HepG2 (cell line): ENCODE data around the gene USP5. TPM values are rescaled to one million over a fixed set of nuclear protein-coding genes. Genes with fewer than 3 reads are reported as not detected.

Experiments
- BRD4 ChIP-seq: sonication (generic); formaldehyde crosslinking; IDR thresholded peaks from 2 replicates; pipeline ENCODE4 v1.4.0; 2020; ENCODE audit warnings: missing genetic modification reagents
- GRHL1 ChIP-seq: sonication (generic); formaldehyde crosslinking; conservative IDR thresholded peaks from 2 replicates; pipeline ENCODE4 v1.8.0; 2022; ENCODE audit warnings: missing genetic modification reagents
- HINFP ChIP-seq: sonication (generic); formaldehyde crosslinking; IDR thresholded peaks from 2 replicates; pipeline ENCODE4 v1.4.0; 2020; ENCODE audit warnings: low read depth, mild to moderate bottlenecking, missing genetic modification reagents
- HNF4A ChIP-seq: sonication (generic); formaldehyde crosslinking; IDR thresholded peaks from 2 replicates; pipeline ENCODE4 v1.4.0; 2020; ENCODE audit warnings: missing genetic modification reagents
- ZFP37 ChIP-seq: sonication (generic); formaldehyde crosslinking; IDR thresholded peaks from 2 replicates; pipeline ENCODE4 v1.4.0; 2020; ENCODE audit warnings: missing genetic modification reagents, borderline replicate concordance
- ZNF264 ChIP-seq: sonication (generic); formaldehyde crosslinking; IDR thresholded peaks from 2 replicates; pipeline ENCODE4 v1.4.0; 2020; ENCODE audit warnings: missing genetic modification reagents
- polyA plus RNA-seq, 8 experiments: library from polyadenylated mRNA; depleted of rRNA in 3 of 8; stranded (reverse) in 7 of 8; unstranded in 1 of 8; fragments of >200 nt; fragmentation: Illumina TruSeq in 4 of 8; extraction: Trizol in 4 of 8; gene quantifications; 2 replicates each; pipeline versions ENCODE4 v1.2.1 to v1.2.3, GENCODE V29; 2011 to 2016; ENCODE audit warnings: low read depth in 4 of 8, missing spikeins in 1 of 8, mixed read lengths in 1 of 8; ENCODE audit not compliant: insufficient read depth in 1 of 8
- total RNA-seq, 5 experiments: library from RNA; depleted of rRNA; stranded (reverse); fragments of >200 nt; fragmentation: Illumina TruSeq; extraction: Trizol; gene quantifications; 2 replicates each; pipeline ENCODE4 v1.2.3, GENCODE V29; 2016; ENCODE audit warnings: low read depth in 1 of 5
- TF ChIP-seq, protein P1 (sequence below): sonication (generic); formaldehyde crosslinking; IDR thresholded peaks from 2 replicates; pipeline ENCODE4 v1.4.0; 2020; ENCODE audit warnings: mild to moderate bottlenecking, low read depth, missing genetic modification reagents

Gene USP5
- total and polyA plus RNA-seq, 2 of the 13 experiments (the other 11 are each of a cell fraction or from before 2014, with no cell fraction given) = 39.6 to 56.0 TPM

- TF ChIP-seq HINFP (CRISPR knock-in tag) = peak; percentile 8; the same call in 1 of the 2 replicates
- TF ChIP-seq HNF4A = peak; percentile 24; the same call in 1 of the 2 replicates
- TF ChIP-seq ZFP37 (CRISPR knock-in tag) = 0 out of 2 replicates have a peak, but pooled peaks have one; percentile 54
- TF ChIP-seq BRD4 = 0 out of 2 replicates have a peak, but pooled peaks have one; percentile 8
- no peak for TF ChIP-seq GRHL1
- TF ChIP-seq, protein P1, sequence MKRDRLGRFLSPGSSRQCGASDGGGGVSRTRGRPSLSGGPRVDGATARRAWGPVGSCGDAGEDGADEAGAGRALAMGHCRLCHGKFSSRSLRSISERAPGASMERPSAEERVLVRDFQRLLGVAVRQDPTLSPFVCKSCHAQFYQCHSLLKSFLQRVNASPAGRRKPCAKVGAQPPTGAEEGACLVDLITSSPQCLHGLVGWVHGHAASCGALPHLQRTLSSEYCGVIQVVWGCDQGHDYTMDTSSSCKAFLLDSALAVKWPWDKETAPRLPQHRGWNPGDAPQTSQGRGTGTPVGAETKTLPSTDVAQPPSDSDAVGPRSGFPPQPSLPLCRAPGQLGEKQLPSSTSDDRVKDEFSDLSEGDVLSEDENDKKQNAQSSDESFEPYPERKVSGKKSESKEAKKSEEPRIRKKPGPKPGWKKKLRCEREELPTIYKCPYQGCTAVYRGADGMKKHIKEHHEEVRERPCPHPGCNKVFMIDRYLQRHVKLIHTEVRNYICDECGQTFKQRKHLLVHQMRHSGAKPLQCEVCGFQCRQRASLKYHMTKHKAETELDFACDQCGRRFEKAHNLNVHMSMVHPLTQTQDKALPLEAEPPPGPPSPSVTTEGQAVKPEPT (CRISPR knock-in tag) = 0 out of 2 replicates have a peak, but pooled peaks have one; percentile 14
- TF ChIP-seq ZNF264 (CRISPR knock-in tag) = no peak
Measured at GRCh38 chr12:6829536-6830220, 22.3 kb upstream of the USP5 start (continued).
